ENCODE data around the gene CHRDL2. TPM values are rescaled to one million over a fixed set of nuclear protein-coding genes. Genes with fewer than 3 reads are reported as not detected.

Gene CHRDL2
- total and polyA plus RNA-seq, 2 donors (not counting 3 experiments of a cell fraction or from before 2014, with no cell fraction given), result not detected

GRCh38 chr11:74687237-74688023, 43.8 kb downstream of the CHRDL2 start:
- dilution Hi-C loops (cut with MboI; ENCODE audit: extremely low pct_ligation_motif_present, low sequenced_read_pairs) (no loop called here), intact Hi-C loops (cut with micrococcal nuclease) (no loop called here)
- Histone ChIP-seq H3K9me3 (replicated peaks; ENCODE audit: control insufficient read depth, insufficient read depth, low read length) (no peaks in the 10 kb centered on the region), H3K27ac (ENCODE audit: insufficient read depth, low read depth, low read length) (no peak overlapping the region), H3K79me2 (ENCODE audit: control insufficient read depth, insufficient read depth, low read length) (no peaks in the 10 kb centered on the region), H4K20me1 (replicated peaks; ENCODE audit: control insufficient read depth, extremely low read depth, insufficient read depth, low read length) (no peaks in the 10 kb centered on the region), H3K4me3 (replicated peaks in 1 of 3; ENCODE audit: insufficient read depth in 1 of 3, low read depth in 1 of 3, low read length in 3 of 3) (no peak overlapping the region), H3K4me2 (ENCODE audit: insufficient read depth, low read length) (no peak overlapping the region), H2AFZ (ENCODE audit: low read depth, low read length) (no peak overlapping the region), H3K36me3 (ENCODE audit: control insufficient read depth in 2 of 2, extremely low read depth in 1 of 2, insufficient read depth in 2 of 2, low read length in 2 of 2) (no peaks in the 10 kb centered on the region), H3K27me3 (ENCODE audit: control insufficient read depth in 2 of 2, insufficient read depth in 2 of 2, low read length in 2 of 2) (no peaks in the 10 kb centered on the region), H3K9ac (replicated peaks; ENCODE audit: extremely low read depth, insufficient read depth, low read length) (no peak overlapping the region), H3K4me1 (ENCODE audit: control insufficient read depth, extremely low read depth, insufficient read depth, low read length) (peaks cover 4% of the 10 kb centered on the region), H3K9me1 (replicated peaks; ENCODE audit: control insufficient read depth, extremely low read depth, insufficient read depth, low read length) (no peaks in the 10 kb centered on the region)
- POLR2A ChIA-PET, result no interaction called here
- no peak for DNase-seq (ENCODE audit: low read depth, low spot score)
- FAIRE-seq, result no peak
- no peak for TF ChIP-seq JUN (IDR thresholded peaks at IDR 0.05; ENCODE audit: borderline replicate concordance, insufficient read depth, insufficient read length, low read depth)
- TF ChIP-seq MYC (IDR thresholded peaks at IDR 0.05; ENCODE audit: low read depth, low read length), result no peak
- TF ChIP-seq FOS (IDR thresholded peaks at IDR 0.05; ENCODE audit: borderline replicate concordance, insufficient read depth, low read length), result no peak
- TF ChIP-seq MAX (IDR thresholded peaks at IDR 0.05; ENCODE audit: insufficient read depth, insufficient read length), result no peak
- TF ChIP-seq POLR2A (IDR thresholded peaks at IDR 0.05; ENCODE audit: low read depth, low read length), result no peak
- TF ChIP-seq CTCF (IDR thresholded peaks at IDR 0.05; ENCODE audit: extremely low read depth in 1 of 2, insufficient read depth in 1 of 2, low read depth in 1 of 2, low read length in 2 of 2), result no peak
- no peak for TF ChIP-seq POLR2AphosphoS5 (IDR thresholded peaks at IDR 0.05; ENCODE audit: insufficient read depth, low read depth, low read length)
- TF ChIP-seq GATA2 (IDR thresholded peaks at IDR 0.05; ENCODE audit: insufficient read depth, insufficient read length, low read depth, low read length), result no peak
- no peak for TF ChIP-seq EZH2 (IDR thresholded peaks at IDR 0.05; ENCODE audit: borderline replicate concordance, low read depth, low read length, severe bottlenecking)
- CTCF ChIA-PET, result interaction anchor here (0.7 to 9.0 kb wide), 5 partner anchors 9 to 79 kb away, joined by 3 to 84 read pairs (median 4); no protein-coding TSS in a partner anchor
- no TSS peak for BruUV-seq (replicated peaks)
